Measurements from ENCODE around the gene AUTS2.

Gene AUTS2

GRCh38 chr7:70051726-70052125, 453.5 kb downstream of the AUTS2 start:
- no peak for DNase-seq (ENCODE audit: low read depth in 2 of 2, low spot score in 1 of 2)

DNA sequence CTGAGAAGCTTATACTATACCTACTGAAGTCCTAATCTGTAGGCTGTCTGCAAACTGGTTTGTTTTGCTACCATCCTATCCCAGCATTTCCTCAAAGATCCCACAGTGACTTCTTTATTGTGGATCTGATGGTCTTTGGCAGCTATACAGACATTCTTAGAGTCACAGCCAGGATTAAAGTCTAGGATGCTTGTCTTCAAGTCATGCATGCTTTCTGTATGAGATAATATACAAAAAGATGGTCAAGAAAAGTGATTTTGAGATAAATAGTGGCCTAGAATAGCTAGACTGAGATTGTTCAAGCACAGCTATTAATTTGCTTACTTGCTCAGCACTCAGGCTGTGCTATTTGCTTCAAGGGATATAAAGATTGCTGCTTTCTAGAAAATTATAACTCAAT, 454.4 kb downstream of the AUTS2 start:
- no peak for DNase-seq (ENCODE audit: low read depth in 2 of 2, low spot score in 1 of 2)

DNA sequence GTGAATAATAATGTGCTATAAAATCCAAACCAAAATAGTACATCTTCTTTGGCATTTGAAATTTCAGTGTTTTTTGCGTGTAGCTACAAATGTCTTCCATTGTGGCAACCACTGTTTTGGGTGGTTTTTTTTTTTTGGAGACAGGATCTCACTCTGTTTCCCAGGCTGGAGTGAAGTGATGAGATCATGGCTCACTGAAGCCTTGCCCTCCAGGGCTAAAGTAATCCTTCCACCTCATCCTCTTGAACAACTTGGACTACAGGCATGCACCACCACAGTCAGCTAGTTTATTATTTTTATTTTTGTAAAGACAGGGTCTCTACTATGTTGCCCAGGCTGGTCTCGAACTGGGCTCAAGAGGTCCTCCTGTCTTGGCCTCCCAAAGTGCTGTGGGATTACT, 455.1 kb downstream of the AUTS2 start:
- no peak for DNase-seq (ENCODE audit: low read depth in 2 of 2, low spot score in 1 of 2)

GRCh38 chr7:70053989-70054388, 455.7 kb downstream of the AUTS2 start:
- DNase-seq (ENCODE audit: low read depth in 2 of 2, low spot score in 1 of 2), result no peak

GRCh38 chr7:70056363-70056762, 458.1 kb downstream of the AUTS2 start:
- no peak for DNase-seq (ENCODE audit: low read depth in 2 of 2, low spot score in 1 of 2)

GRCh38 chr7:70060298-70061068, 462.2 kb downstream of the AUTS2 start:
- no peak for DNase-seq (ENCODE audit: low read depth in 2 of 2, low spot score in 1 of 2)

DNA sequence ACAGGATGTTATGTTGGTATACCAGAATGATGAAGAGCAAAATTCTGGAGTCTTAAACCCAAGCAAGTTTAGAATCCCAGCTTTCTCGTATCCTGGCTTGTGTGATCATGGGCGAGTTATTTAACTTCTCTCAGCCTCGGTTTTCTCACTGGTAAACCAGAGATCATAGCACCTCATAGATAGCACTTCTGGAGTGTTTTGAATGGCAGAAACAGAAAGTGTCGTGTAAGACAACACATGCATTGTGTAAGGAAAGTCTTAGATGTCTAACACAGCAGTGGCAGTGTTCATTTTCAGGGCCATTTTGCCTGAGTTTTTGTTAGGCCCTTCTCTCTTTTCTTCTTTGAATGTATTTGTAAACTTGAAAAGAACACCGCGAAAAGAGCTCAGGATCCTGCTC, 465.1 kb downstream of the AUTS2 start:
- no peak for DNase-seq (ENCODE audit: low read depth in 2 of 2, low spot score in 1 of 2)

- DNase-seq (ENCODE audit: low read depth in 2 of 2, low spot score in 1 of 2), result no peak
These were observed 465.7 kb downstream of the AUTS2 start for GRCh38 chr7:70063927-70064326.

GRCh38 chr7:70066844-70067243, 468.6 kb downstream of the AUTS2 start:
- DNase-seq (ENCODE audit: low read depth in 2 of 2, low spot score in 1 of 2), result no peak

DNA sequence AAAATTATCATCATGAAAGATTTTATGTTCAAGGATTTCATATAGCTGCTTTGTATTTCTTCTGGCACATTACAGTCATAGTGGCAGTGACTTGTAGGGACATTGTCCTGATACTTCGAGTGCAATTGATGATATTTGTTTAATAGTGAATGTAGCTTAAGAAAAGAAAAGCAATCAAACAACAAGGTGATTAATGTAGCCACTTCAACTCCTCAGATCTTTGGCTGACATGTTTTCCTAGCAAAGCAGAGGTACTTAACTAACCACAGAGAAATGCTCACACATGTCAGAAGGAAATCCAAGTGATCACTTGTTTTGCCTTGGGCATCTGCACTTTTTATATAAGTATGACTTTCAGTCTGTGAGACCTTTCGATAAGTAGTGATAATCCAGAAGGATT, 470.3 kb downstream of the AUTS2 start:
- no peak for DNase-seq (ENCODE audit: low read depth in 2 of 2, low spot score in 1 of 2)

- DNase-seq (ENCODE audit: low read depth in 2 of 2, low spot score in 1 of 2), result no peak
These were observed 471.7 kb downstream of the AUTS2 start for GRCh38 chr7:70069977-70070376.

- DNase-seq (ENCODE audit: low read depth in 2 of 2, low spot score in 1 of 2), result no peak
These were observed 473.5 kb downstream of the AUTS2 start for GRCh38 chr7:70071766-70072165.

GRCh38 chr7:70072220-70072619, 473.9 kb downstream of the AUTS2 start:
- no peak for DNase-seq (ENCODE audit: low read depth in 2 of 2, low spot score in 1 of 2)

DNA sequence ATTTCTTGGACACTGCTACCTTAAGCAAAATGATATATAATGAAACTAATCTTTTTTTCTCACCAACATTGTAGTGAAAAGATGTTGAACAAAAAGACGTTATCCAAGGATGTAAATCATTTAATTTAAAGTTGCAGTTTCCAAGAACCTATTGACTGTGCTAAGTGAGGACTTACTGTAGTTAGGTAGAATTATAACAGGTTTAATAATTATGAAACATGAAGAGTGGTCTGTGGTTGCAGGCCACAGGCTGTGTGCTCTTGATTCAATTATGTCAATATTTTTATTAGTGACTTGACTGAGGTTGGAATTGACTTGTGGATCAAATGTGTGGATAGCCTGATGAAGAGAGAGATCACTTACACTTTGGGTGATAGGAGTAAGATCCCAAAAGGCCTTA, 478.1 kb downstream of the AUTS2 start:
- DNase-seq (ENCODE audit: low read depth in 2 of 2, low spot score in 1 of 2), result no peak

- no peak for DNase-seq (ENCODE audit: low read depth in 2 of 2, low spot score in 1 of 2)
These were observed 483.9 kb downstream of the AUTS2 start for GRCh38 chr7:70082099-70082611.

- DNase-seq (ENCODE audit: low read depth in 2 of 2, low spot score in 1 of 2), result no peak
These were observed 493.1 kb downstream of the AUTS2 start for GRCh38 chr7:70091362-70091761.

DNA sequence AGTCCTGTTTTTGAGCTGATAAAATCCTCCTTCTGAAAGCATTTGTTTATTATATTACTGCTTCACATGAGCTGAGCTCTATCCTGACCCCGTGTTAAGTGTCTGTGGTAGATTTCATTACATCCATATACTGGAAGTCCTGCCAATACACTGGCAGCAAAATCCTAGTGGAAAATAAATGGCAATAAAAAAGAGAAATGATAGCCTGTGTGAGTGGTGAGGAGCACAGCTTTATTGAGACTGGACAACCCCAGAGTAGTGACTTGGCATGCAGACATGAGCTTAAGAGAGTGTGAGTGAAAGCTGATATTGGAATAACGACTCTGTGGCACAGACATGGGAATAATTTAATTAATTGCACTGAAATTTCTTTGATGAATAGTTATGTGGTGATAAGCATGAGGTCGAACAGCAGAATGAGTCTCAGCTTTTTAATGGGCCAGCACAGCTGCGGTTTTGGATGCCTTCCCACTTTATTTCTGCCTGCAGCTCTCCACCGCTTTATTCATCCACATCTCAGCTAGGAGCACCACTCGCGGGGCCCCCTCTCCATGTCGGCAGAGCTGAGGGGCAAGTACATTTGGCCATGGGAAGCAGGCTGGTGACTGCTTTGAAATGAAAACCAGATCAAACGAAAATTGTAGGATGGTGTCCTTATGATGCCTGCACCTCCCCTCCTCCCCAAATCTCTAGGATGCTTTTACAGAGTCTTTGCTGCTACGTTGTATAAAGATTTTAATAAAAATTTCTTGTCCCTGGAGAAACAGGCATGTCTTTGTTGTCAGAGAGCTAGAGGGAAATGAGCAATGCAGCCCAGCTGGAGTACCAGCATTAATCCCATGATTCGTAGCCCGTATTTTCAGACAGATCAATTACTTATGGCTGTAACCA, 494.3 kb downstream of the AUTS2 start:
- DNase-seq (ENCODE audit: low read depth in 2 of 2, low spot score in 1 of 2), result no peak

DNA sequence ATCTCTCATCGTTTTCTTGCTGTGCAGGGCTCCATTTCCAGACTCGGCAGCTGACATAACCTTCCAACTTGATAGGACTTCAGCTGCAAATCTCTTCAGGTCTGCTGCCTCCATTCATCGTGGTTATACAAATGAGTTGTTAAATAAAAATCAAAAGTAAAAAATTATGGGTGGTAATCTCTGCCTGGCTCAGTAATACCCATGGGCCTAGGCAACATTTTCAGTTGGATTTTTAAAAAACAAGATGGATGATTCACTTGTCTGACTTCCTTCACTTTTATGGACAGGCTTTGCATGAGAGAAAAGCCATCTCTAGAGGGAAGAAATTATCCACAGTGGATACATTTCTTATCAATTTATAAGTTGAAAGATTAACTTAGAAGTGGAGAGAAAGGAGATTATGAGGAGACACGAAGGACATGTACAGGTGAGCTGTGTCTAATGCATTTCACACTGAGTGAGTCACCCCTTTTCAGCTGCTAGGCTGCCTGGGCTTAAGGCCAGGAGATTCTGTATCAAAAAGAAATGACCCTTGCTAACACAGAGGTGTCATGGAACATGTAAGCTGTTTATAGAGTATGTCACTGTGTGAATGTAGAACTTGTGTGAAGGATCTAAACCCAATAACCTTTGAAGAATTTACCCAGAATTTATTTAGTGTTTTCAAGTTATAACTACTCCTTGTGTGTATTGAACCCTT, 495.1 kb downstream of the AUTS2 start:
- no peak for DNase-seq (ENCODE audit: low read depth in 2 of 2, low spot score in 1 of 2)

GRCh38 chr7:70094831-70095230, 496.6 kb downstream of the AUTS2 start:
- no peak for DNase-seq (ENCODE audit: low read depth in 2 of 2, low spot score in 1 of 2)

GRCh38 chr7:70097645-70098044, 499.4 kb downstream of the AUTS2 start:
- no peak for DNase-seq (ENCODE audit: low read depth in 2 of 2, low spot score in 1 of 2)

DNA sequence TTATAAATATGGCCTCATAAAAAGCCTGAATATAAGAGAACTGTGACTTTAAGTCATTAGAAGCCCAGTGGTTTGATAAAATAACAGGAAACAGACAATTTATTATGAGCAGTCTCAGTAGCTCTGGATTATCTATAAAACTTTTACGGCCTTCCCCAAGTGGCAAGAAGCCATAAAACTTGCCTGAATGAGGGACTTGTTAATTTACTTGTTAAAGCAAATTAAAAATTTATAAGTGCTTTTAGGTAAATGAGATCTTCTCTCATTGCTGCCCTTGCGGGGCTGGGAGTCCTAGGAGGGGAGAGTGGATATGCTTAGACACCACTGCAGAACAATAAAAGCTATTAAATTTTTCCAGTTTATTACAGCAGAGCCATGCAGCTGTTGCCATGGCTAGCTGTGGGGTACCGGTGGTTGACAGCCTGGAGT, 499.9 kb downstream of the AUTS2 start:
- no peak for DNase-seq (ENCODE audit: low read depth in 2 of 2, low spot score in 1 of 2)

All from stimulated activated CD8-positive, alpha-beta memory T cell treated with anti-CD3 and anti-CD28 coated beads, Interleukin-4, amount 100 ng/mL, for 1 hour (primary cell).